DMS79 treated with DMSO at 0.1 percent for 48 hours (cell line): Measurements from ENCODE around the gene NQO1.
A peak's percentile ranks its signal among the peaks of the same experiment; 100 is the strongest.
"Not testable (repeated sequence)": the region's sequence is repeated elsewhere in the genome, so short reads cannot be mapped to it uniquely, and the experiment has no call there.

Source experiments
- DNase-seq: peaks from one replicate; lab custom pipeline; 2025; lab: John Stamatoyannopoulos, UW

Gene NQO1

GRCh38 chr16:69741951-69742904, 15.9 kb upstream of the NQO1 start:
- DNase-seq: no peak

- DNase-seq: no peak
These were observed 15.2 kb upstream of the NQO1 start for GRCh38 chr16:69741519-69741918.

- DNase-seq: no peak
These were observed 5.7 kb upstream of the NQO1 start for GRCh38 chr16:69732101-69732500.

GRCh38 chr16:69731280-69731679, 4.9 kb upstream of the NQO1 start:
- DNase-seq: not testable (repeated sequence)

GRCh38 chr16:69729030-69729429, 2.7 kb upstream of the NQO1 start:
- DNase-seq: not testable (repeated sequence)

- peak; percentile 56 for DNase-seq
These were observed 1.5 kb upstream of the NQO1 start for GRCh38 chr16:69727916-69728270.

GRCh38 chr16:69725480-69726312, 664 bp downstream of the NQO1 start:
- DNase-seq: no peak

GRCh38 chr16:69724981-69725479, 1.3 kb downstream of the NQO1 start:
- DNase-seq: no peak

- DNase-seq: no peak
These were observed 1.9 kb downstream of the NQO1 start for GRCh38 chr16:69724414-69724873.

- no peak for DNase-seq
These were observed 4.9 kb downstream of the NQO1 start for GRCh38 chr16:69721441-69721957.

GRCh38 chr16:69720822-69721430, 5.4 kb downstream of the NQO1 start:
- DNase-seq: no peak

GRCh38 chr16:69718111-69718764, 8.1 kb downstream of the NQO1 start:
- DNase-seq: no peak

GRCh38 chr16:69717066-69717465, 9.3 kb downstream of the NQO1 start:
- no peak for DNase-seq

GRCh38 chr16:69712914-69713581, 13.3 kb downstream of the NQO1 start:
- no peak for DNase-seq

- DNase-seq: no peak
These were observed 14.1 kb downstream of the NQO1 start for GRCh38 chr16:69712277-69712676.

- peak; percentile 47 for DNase-seq
These were observed 15.1 kb downstream of the NQO1 start for GRCh38 chr16:69711115-69711740.

- DNase-seq: peak; percentile 30
These were observed 16.8 kb downstream of the NQO1 start for GRCh38 chr16:69709456-69710084.

- DNase-seq: no peak
These were observed 18.3 kb downstream of the NQO1 start for GRCh38 chr16:69707920-69708683.

- DNase-seq: no peak
These were observed 19.4 kb downstream of the NQO1 start for GRCh38 chr16:69706975-69707340.
